HG02885 (cell line): ENCODE data around the gene SNX25.
"Not testable (repeated sequence)": the region's sequence is repeated elsewhere in the genome, so short reads cannot be mapped to it uniquely, and the experiment has no call there.

Source experiments
- ATAC-seq: cut with Tn5 transposase; IDR thresholded peaks from one replicate; pipeline ENCODE4 v1.9.1; 2021; ENCODE audit warnings: mild to moderate bottlenecking; ENCODE audit not compliant: unreplicated experiment, poor library complexity

Gene SNX25

DNA sequence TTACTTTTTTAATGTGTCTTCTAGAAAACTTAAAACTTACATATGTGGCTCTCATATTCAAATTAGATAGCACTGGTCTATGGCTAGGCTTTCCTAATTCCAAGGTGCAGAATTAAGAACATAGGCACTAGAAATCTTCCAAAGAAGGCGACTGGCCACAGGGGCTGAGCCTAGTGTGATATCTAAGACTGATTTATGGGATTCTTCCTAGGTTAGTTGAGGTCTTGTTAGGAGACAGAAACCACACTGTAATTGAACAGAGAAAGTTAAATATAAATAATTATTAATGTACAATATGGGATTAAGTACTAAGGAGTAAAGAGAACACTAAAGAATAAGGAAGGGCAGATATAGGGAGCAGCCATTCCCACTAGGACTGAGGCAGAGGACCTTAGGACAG lies 48.3 kb downstream of the SNX25 start:
- no peak for ATAC-seq

DNA sequence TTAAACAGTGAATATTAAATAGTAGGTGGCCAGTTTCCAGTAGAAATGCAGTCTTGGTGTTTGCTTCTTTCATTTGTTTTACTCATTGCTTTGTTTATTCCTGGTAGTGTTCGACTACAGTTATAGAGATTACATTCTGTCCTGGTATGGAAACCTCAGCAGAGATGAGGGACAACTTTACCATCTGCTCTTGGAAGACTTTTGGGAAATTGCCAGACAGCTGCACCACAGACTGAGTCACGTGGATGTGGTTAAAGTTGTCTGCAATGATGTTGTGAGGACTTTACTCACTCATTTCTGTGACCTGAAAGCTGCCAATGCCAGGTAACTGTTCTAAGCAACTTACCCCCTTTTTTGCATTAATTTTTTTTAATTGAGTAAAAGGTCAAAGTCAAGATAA lies 49.3 kb downstream of the SNX25 start:
- ATAC-seq, result not testable (repeated sequence)

DNA sequence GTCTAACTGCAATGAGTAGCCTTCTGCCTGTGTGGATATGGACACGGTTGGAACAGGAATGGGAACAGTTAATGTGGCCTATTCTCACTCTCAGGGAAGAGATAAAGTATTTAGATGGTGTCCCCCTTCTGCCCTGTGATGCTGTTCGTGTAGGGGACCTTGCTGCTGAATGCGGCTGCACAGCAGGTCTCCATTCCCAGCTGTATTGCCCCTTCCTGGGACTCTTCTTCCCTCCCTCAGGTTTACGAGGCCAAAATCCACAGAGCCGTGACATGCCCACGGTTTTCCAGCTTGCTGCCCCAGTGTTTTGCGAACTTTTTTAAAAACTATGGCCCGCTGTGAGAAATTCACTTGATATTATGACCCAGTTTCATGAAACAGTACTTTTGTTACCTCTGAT lies 50.3 kb downstream of the SNX25 start:
- no peak for ATAC-seq

DNA sequence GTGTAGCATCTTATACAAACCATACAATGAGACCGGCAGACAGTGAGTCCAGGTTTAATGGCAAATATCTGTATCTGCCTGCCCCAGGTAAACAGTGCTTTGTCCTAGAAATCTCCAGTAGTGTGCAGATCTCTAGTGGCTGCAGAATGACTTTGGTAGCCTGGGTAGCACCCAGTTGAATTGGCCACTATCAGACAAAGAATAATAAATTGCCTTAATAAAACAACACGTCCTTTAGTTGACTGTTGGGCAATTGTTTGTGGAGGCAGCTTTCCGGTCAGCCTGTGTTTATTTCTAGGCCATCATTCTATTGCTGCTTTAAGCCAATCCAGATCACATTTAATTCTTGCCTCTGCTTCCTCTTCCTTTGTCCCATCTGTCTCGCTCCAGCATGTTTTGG lies 52.5 kb downstream of the SNX25 start:
- ATAC-seq, result no peak

DNA sequence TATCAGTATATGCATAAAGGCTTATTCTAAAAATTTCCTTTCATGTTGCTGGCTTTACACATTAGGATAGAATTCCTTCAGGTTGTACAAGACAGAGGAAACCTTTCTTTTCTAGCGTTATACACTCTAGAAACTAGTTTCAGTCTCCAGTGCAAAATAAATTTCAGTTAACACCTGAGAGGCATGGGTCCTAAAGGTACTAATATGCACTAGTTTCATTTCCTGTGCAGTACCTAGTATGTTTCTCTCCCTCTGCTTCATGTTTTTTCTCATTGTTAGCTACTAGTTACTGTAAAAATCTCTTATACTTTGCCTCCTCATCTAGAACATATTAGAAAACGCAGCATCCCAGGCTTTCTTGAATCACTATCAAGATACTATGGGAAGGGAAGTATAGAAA lies 54.0 kb downstream of the SNX25 start:
- ATAC-seq, result peak; percentile 72

DNA sequence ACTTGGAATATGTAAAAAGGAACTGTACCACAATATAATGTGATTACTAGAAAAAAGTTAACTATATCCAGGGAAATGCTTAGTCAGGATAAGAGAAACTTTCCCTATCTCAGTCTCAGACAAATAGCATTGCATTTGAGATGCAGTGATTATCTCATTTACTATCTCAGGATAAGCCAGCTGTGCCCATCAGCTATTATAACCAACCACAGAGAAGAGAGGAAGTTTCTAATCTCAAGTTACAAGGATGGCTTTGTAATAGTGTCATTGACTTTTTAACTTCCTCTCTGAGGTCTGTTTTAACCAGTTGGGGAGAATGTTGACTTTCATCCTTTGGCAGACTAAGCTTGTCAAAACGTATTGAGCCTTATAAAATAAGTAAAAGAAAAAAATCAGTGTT lies 56.5 kb downstream of the SNX25 start:
- peak; percentile 66 for ATAC-seq

DNA sequence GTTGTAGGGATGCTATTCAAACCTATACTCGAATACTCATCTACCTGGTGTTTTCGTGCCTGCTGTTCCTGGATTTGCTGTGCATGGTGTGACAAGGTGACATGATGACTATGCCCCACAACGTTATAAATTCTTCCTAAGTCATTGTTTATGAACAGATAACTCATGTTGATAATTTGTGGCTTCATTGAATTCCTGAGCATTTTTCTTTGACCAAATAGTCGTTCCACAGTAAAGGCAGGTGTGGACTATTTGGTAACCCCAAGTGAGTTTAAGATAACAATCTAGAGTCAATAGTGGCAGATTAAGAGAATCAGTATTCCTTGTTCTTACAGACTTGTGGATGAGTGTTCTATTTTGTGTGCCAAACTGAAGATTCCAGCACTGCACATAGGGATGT lies 59.9 kb downstream of the SNX25 start:
- no peak for ATAC-seq

DNA sequence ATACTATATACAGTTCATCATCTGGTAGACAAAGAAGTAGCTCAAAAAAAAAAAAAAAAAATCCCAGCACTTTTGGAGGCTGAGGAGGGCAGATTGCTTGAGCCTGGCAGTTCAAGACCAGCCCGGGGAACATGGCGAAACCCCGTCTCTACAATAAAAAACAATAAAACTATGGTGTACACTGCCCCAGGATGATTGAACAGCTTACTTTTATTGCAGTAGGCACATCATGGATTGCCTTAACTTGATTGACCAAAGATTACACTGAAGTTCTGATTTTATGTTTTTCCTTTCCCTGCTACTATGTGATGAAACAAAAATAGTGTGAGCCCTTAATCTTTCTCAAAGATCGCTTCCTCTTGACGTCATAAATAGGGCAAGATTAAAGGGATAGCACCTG lies 60.6 kb downstream of the SNX25 start:
- no peak for ATAC-seq

DNA sequence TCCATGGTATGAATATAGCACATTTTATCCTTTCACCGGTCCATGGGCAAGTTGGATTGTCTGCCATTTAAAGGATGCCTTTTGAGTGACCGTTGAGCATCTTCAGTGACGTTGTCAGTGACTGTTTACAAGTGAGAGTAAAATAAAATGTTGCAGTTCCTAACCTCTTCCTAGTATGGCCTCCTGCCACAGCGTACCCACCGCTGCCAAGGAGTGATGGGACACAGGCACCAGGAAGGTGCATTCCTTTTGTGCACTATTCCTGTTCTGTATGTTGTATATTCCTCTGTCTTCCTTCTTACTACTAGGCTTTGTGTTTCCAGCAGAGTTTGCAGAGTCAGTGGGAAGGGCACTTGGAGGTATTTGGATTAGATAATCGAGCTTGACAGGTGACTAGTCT lies 61.5 kb downstream of the SNX25 start:
- ATAC-seq, result no peak

DNA sequence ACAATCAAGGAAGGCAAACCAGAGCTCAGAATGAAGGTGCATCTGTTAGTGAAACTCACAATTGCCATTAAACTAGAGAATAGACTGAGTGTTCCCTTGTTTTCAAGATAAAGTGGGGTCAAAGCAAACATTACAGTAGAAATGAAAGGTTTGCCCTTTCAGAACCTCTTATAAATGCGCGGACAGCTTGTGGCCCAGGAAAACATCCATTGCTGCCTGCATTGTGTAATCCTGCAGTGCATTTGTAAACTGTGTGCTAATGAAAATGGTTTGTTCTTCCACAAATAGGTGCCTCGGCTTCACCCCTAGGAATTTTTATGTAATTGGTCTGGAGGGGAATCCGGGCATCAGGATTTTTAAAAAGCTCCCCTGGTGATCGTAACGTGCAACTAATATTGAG lies 62.8 kb downstream of the SNX25 start:
- no peak for ATAC-seq

DNA sequence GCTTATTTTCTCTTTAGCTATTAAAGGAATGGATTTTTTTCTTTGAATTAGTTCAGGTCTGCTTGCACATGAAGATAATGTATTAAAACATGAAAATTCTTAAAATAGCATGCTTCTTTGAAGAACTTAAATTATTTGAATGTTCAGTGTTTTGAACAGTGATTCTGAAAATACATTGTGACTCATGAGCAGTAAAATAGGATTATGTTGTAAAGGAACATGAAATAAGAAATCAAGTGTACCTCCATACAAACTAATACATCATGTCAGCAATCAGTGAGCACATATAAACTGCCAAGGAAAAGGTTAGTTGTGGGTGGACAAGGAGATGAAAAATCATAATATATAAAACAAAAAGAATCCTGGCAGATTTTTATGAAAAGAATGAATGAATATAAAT lies 66.1 kb downstream of the SNX25 start:
- ATAC-seq, result no peak

DNA sequence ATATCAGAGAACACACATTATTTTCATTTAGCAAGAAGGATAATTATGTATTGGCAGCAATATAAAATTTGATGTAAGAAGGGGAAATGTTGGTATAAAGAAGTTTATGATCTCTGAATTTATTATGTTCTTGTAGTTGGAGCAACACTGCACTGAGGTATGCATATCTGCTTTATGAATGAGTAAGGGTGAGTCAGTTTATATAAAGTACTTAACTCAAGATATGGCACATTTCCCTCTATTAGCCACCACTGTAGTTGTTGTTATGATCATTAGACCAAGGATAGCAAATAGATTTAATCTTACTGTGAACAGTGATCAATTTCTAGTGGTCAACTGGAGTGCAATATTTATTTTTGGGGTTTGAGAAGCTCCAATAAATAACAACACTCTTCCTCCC lies 66.6 kb downstream of the SNX25 start:
- no peak for ATAC-seq

DNA sequence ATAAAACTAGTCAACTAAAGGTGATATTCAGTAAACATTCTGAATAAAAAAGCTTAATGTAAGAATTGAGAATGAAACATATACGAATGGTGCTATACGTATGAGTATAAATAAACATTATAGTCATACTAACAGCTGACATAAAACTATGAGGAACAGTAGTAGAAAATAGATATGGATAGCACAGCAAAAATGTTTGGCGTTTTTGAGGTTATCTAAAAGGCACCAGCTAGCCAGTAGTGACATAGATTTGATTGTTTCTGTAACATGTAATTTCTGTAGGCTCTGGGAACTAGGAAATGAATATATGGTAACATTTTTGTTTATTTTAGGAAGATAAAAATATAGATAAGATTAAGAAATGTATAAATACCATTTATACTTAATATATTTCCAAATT lies 69.3 kb downstream of the SNX25 start:
- no peak for ATAC-seq

DNA sequence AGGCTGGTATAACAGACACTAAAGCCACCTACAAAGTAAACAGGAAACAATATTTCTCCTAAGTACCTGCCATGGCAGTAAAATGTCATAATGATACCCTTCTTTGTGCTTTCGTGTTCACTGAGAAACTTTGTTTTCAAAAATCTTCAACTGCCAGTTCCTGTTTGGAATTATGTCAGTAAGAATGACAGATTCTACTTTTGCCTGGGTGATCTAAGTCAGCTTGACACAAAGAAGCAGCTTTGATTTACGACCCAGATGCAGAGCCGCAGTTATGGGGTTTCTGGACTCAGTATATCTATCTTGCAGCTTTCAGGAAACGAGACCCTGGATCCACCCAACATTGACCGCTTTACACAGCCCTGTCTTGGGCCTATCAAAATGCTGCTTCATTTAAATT lies 71.2 kb downstream of the SNX25 start:
- ATAC-seq, result no peak

DNA sequence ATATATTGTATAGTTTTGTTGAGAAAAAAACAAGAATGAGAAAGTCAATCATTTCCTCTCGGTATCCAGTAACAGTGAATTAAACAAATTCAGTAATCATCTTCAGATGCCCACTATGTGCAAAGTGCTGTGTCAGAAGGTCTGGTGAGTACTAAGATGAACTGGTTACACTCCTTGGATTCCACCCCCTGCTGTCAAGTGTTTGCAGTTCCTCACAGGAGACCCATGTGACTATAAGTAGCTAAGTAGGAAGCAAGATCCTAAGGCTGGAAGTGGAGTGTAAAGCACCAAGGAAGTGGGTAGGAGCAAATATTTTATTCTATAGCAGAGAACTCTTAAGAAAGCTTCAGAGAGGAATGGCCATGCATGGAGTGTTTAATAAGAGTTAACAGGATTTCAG lies 73.6 kb downstream of the SNX25 start:
- no peak for ATAC-seq

DNA sequence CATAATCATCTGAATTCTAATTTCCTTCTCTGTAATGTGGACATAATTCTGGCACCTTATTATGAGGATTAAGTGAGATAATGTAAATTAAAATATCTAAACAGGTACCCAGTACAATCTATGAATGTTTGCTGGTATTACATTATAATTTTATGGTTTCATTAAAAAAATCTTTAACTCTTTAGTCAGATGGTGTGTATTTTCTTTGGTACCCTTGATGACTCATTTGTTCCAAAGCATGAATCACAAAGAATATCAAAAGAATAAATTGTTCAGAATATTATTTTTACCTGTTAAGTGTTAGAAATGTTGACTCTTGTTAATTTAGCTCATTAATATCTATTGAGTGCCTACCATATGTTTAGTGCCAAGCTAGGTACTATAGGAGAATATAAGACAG lies 74.3 kb downstream of the SNX25 start:
- ATAC-seq, result no peak

DNA sequence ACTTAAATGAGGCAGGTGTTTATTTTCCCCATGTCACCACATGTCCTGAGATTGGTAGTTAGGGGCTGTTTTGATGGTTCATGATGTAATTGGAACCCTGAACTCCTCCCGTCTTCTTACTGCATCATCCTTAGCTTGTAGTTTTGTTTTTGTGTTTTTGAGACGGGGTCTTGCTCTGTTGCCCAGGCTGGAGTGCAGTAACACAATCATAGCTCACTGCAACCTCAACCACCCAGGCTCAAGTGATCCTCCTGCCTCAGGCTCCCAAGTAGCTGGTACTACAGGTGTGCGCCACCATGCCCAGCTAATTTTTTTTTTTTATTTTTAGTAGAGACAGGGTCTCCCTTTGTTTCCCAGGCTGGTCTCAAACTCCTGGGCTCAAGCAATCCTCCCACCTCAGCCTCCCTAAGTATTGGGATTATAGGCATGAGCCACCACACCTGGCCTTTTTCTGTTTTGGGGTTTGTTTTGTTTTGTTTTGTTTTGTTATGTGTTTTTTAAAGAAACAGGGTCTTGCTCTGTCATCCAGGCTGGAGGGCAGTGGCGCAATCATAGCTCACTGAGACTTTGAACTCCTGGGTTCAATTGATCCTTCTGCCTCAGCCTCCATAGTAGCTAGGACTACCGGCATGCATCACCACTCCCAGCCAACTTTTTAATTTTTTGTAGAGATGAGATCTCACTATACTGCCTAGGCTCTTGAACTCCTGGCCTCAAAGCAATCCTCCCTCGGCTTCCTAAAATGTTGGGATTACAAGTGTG lies 76.4 kb downstream of the SNX25 start:
- no peak for ATAC-seq

DNA sequence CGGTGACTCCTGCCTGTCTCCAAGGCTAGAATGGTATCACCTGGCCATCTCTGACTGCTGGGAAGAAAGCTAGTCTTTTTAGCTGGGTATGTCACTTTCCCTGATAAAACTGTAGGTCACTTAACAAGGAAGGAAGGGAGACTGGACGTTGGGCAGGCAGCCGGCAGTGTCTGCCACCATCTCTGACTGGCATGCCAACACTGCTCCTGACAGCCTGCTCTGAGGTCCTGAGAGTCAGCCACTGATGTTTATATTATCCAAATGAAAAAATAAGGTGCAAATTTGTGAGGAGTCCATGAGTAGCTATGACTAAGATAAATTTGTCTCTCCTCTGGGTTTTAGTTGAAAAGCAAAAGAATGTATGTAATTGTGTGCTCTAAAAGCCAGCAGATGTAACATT lies 77.2 kb downstream of the SNX25 start:
- ATAC-seq, result no peak

DNA sequence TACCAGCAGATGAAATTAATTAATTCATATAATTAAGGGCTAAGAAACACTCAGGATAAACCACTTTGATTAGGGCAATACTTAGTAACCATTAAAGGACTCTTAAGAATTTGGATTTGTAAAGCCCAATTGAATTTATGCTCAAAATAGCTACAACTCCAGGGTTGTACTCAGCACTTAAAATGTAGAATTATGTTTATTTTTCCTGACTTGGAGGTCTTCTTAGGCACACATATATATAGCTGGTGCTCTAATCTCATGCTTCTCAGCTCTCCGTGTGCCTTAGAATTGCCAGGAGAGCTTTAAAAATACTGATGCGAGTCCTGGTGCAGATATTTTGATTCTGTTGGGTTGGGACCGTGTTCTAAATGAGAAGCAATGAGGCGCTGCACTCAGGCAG lies 77.6 kb downstream of the SNX25 start:
- no peak for ATAC-seq

DNA sequence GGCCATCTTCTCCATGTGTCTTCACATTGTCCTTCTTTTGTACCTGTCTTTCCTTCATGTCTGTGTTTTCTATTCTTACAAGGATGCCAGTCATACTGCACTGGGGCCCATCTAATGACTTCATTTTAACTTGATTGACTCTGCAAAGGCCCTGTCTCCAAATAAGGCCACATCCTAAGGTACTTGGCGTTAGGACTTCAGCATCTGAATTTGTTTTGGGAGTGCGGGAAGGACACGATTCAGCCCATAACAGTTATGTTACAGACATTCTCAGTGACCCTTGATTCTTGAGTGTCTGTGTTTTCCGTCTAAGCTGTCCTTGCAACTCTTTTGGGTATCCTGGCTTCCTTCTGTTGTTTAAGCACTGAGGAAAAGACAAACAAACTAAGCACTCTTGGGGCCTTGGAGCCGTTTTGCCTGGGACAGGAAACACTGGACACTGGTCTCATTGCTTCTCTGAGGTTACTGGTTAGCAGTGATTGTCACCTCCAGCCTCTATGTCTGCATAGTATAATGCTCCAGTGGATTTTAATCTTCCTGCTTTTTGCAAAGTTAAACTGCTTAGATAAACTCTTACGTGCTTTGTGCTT lies 80.7 kb downstream of the SNX25 start:
- ATAC-seq, result no peak

DNA sequence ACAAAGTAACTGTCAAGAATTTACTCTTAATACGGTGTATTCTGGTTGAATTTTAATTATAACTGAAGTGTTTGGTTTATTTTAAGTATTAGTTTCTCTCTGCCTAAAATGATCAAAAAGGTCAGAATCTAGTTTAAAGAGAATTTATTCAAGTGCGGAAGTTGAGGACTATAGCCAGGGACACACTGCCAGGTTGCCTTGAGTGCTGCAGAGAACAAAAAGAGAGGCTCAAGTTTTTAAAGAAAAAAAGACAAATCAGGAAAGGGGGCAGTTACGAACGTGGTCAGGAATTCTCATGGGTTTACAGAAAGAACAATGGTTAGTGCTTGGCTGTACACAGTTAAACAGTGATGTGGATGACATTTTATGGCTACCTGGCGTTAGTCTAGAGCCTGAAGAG lies 81.3 kb downstream of the SNX25 start:
- no peak for ATAC-seq

DNA sequence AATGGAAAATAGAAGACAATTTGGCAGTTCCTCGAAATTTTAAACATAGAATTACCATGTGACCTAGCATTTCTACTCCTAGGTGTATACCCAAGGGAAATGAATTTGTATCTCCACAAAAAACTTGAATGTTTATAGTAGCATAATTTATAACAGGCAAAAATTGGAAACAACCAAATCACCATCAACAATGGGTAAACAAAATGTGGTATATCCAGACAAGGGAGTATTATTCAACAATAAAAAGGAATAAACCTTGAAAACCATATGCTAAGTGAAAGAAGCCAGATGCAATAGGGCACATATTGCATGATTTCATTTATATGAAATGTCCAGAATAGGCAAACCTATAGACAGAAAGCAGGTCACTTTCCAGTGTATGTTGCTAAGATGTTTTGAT lies 83.8 kb downstream of the SNX25 start:
- ATAC-seq, result no peak
